GM10847 (cell line): ENCODE data around the gene TTC3.

ENCODE experiments used
- POLR2A ChIP-seq: IDR thresholded peaks from 2 replicates; pipeline ENCODE4 v1.6.1; 2011; ENCODE audit not compliant: insufficient read length; ENCODE audit errors: extremely low read depth

TTC3 gene

GRCh38 chr21:37119421-37120218, 46.6 kb downstream of the TTC3 start:
- TF ChIP-seq POLR2A: no peak

- no peak for TF ChIP-seq POLR2A
Observed at GRCh38 chr21:37128076-37128475, 55.0 kb downstream of the TTC3 start.

- TF ChIP-seq POLR2A: no peak
Observed at GRCh38 chr21:37130971-37131370, 57.9 kb downstream of the TTC3 start.

- no peak for TF ChIP-seq POLR2A
Observed at GRCh38 chr21:37136261-37136660, 63.2 kb downstream of the TTC3 start.

GRCh38 chr21:37136744-37137143, 63.7 kb downstream of the TTC3 start:
- TF ChIP-seq POLR2A: no peak

GRCh38 chr21:37139154-37139553, 66.1 kb downstream of the TTC3 start:
- TF ChIP-seq POLR2A: no peak

GRCh38 chr21:37139902-37140301, 66.8 kb downstream of the TTC3 start:
- no peak for TF ChIP-seq POLR2A

- TF ChIP-seq POLR2A: no peak
Observed at GRCh38 chr21:37145635-37146111, 72.6 kb downstream of the TTC3 start.

- TF ChIP-seq POLR2A: no peak
Observed at GRCh38 chr21:37146320-37147235, 73.5 kb downstream of the TTC3 start.

- no peak for TF ChIP-seq POLR2A
Observed at GRCh38 chr21:37149411-37149810, 76.4 kb downstream of the TTC3 start.

GRCh38 chr21:37153196-37153934, 80.3 kb downstream of the TTC3 start:
- no peak for TF ChIP-seq POLR2A

GRCh38 chr21:37153935-37154350, 80.9 kb downstream of the TTC3 start:
- TF ChIP-seq POLR2A: no peak

GRCh38 chr21:37155186-37155585, 82.1 kb downstream of the TTC3 start:
- no peak for TF ChIP-seq POLR2A

- TF ChIP-seq POLR2A: no peak
Observed at GRCh38 chr21:37157938-37158337, 84.9 kb downstream of the TTC3 start.

- no peak for TF ChIP-seq POLR2A
Observed at GRCh38 chr21:37159053-37159776, 86.2 kb downstream of the TTC3 start.

- TF ChIP-seq POLR2A: no peak
Observed at GRCh38 chr21:37159949-37160348, 86.9 kb downstream of the TTC3 start.
